ENCODE measurements around the gene STEAP2.
A peak's percentile ranks its signal among the peaks of the same experiment; 100 is the strongest.
"Not testable (repeated sequence)": the region's sequence is repeated elsewhere in the genome, so short reads cannot be mapped to it uniquely, and the experiment has no call there.

The STEAP2 gene

DNA sequence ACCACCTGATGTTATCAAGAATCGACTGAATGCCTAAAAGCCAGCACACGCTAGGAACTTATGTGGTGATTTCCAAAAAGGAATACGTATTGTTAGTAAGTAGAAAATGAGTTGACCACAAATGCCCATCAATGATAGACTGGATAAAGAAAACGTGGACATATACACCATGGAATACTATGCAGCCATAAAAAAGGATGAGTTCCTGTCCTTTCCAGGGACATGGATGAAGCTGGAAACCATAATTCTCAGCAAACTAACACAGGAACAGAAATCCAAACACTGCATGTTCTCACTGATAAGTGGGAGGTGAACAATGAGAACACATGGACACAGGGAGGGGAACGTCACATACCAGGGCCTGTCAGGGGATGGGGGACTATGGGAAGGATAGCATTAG, 44.5 kb downstream of the STEAP2 start:
- H4K8ac ChIP-seq (ENCODE audit: low read depth, low read length); H3K79me1 ChIP-seq (ENCODE audit: low read length); H3K36me3 ChIP-seq (ENCODE audit: control insufficient read depth in 1 of 2, insufficient read depth in 2 of 2, low read length in 2 of 2); H2BK5ac ChIP-seq (ENCODE audit: low read depth, low read length, poor library complexity); H3K9ac ChIP-seq (ENCODE audit: low read length); H3K9me3 ChIP-seq (ENCODE audit: insufficient read depth, low read depth, low read length); H3K27ac ChIP-seq (ENCODE audit: low read depth, low read length); H3K4me2 ChIP-seq (ENCODE audit: low read length); H4K12ac ChIP-seq (ENCODE audit: low read depth, low read length); H3K23ac ChIP-seq (ENCODE audit: low read length); DNase-seq; H2BK120ac ChIP-seq (ENCODE audit: insufficient read depth, low read length, poor library complexity); H3K79me2 ChIP-seq (ENCODE audit: control insufficient read depth, insufficient read depth, low read length, poor library complexity); H4K91ac ChIP-seq (ENCODE audit: low read depth, low read length); H2AFZ ChIP-seq (ENCODE audit: insufficient read depth, low read length, poor library complexity); H2AK5ac ChIP-seq (ENCODE audit: low read length); H2BK12ac ChIP-seq (ENCODE audit: low read length); H3K18ac ChIP-seq (ENCODE audit: low read length); H3K4me3 ChIP-seq (ENCODE audit: low read depth, low read length); H3K14ac ChIP-seq (ENCODE audit: low read length); H3K4ac ChIP-seq (ENCODE audit: low read depth, low read length); H3K4me1 ChIP-seq (ENCODE audit: control insufficient read depth in 1 of 2, insufficient read depth in 2 of 2, low read length in 2 of 2); H3K27me3 ChIP-seq (ENCODE audit: insufficient read depth, low read length): not testable (repeated sequence)
- no CpG with 5 or more reads among the region's 5 CpGs for WGBS (ENCODE audit: extremely low coverage, insufficient coverage, insufficient read length)

DNA sequence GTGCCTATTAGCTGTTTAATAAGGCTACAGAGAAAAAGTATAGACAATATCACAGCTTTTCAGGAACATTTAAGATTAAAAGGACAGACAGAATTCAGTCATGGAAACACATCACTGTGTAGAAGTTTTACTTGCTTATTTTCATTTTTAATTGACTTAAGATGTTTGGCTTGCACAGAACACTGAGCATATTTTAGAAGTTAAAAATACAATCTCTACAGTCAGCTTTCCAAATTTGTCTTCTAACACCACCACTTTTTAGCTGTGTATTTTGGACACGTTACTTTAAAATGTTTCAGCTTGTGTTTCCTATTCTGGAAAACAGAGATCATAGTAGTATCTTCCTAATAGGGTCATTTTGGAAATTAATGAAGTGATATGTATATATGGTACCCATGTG, 45.2 kb downstream of the STEAP2 start:
- no peak overlapping the region for H2BK120ac ChIP-seq (ENCODE audit: insufficient read depth, low read length, poor library complexity)
- no peak overlapping the region for H2BK12ac ChIP-seq (ENCODE audit: low read length)
- no peak overlapping the region for H3K23ac ChIP-seq (ENCODE audit: low read length)
- no peak overlapping the region for H2BK5ac ChIP-seq (ENCODE audit: low read depth, low read length, poor library complexity)
- H3K9me3 ChIP-seq (ENCODE audit: insufficient read depth, low read depth, low read length): no peaks in the 10 kb centered on the region
- no peak overlapping the region for H3K4me2 ChIP-seq (ENCODE audit: low read length)
- H4K12ac ChIP-seq (ENCODE audit: low read depth, low read length): no peak overlapping the region
- H3K79me2 ChIP-seq (ENCODE audit: control insufficient read depth, insufficient read depth, low read length, poor library complexity): no peaks in the 10 kb centered on the region
- H3K14ac ChIP-seq (ENCODE audit: low read length): no peak overlapping the region
- no peaks in the 10 kb centered on the region for H3K4me1 ChIP-seq (ENCODE audit: control insufficient read depth in 1 of 2, insufficient read depth in 2 of 2, low read length in 2 of 2)
- no peak overlapping the region for H3K27ac ChIP-seq (ENCODE audit: low read depth, low read length)
- H3K4ac ChIP-seq (ENCODE audit: low read depth, low read length): no peak overlapping the region
- no peak overlapping the region for H3K9ac ChIP-seq (ENCODE audit: low read length)
- H2AK5ac ChIP-seq (ENCODE audit: low read length): no peak overlapping the region
- no CpG with 5 or more reads among the region's 1 CpG for WGBS (ENCODE audit: extremely low coverage, insufficient coverage, insufficient read length)
- H3K79me1 ChIP-seq (ENCODE audit: low read length): no peaks in the 10 kb centered on the region
- H4K8ac ChIP-seq (ENCODE audit: low read depth, low read length): no peak overlapping the region
- no peak overlapping the region for H3K4me3 ChIP-seq (ENCODE audit: low read depth, low read length)
- no peaks in the 10 kb centered on the region for H3K36me3 ChIP-seq (ENCODE audit: control insufficient read depth in 1 of 2, insufficient read depth in 2 of 2, low read length in 2 of 2)
- H3K18ac ChIP-seq (ENCODE audit: low read length): no peak overlapping the region
- H3K27me3 ChIP-seq (ENCODE audit: insufficient read depth, low read length): no peaks in the 10 kb centered on the region
- no peak for DNase-seq
- H2AFZ ChIP-seq (ENCODE audit: insufficient read depth, low read length, poor library complexity): no peak overlapping the region
- H4K91ac ChIP-seq (ENCODE audit: low read depth, low read length): no peak overlapping the region

GRCh38 chr7:90261441-90261840, 49.9 kb downstream of the STEAP2 start:
- H4K91ac ChIP-seq (ENCODE audit: low read depth, low read length): no peak overlapping the region
- no peak overlapping the region for H2AK5ac ChIP-seq (ENCODE audit: low read length)
- H3K36me3 ChIP-seq (ENCODE audit: control insufficient read depth in 1 of 2, insufficient read depth in 2 of 2, low read length in 2 of 2): no peaks in the 10 kb centered on the region
- H3K27me3 ChIP-seq (ENCODE audit: insufficient read depth, low read length): no peaks in the 10 kb centered on the region
- H4K12ac ChIP-seq (ENCODE audit: low read depth, low read length): no peak overlapping the region
- no peak overlapping the region for H3K4me3 ChIP-seq (ENCODE audit: low read depth, low read length)
- H2BK120ac ChIP-seq (ENCODE audit: insufficient read depth, low read length, poor library complexity): no peak overlapping the region
- no peak overlapping the region for H3K27ac ChIP-seq (ENCODE audit: low read depth, low read length)
- no peak for DNase-seq
- no peak overlapping the region for H3K18ac ChIP-seq (ENCODE audit: low read length)
- H3K9me3 ChIP-seq (ENCODE audit: insufficient read depth, low read depth, low read length): no peaks in the 10 kb centered on the region
- H3K4ac ChIP-seq (ENCODE audit: low read depth, low read length): no peak overlapping the region
- H3K79me2 ChIP-seq (ENCODE audit: control insufficient read depth, insufficient read depth, low read length, poor library complexity): no peaks in the 10 kb centered on the region
- no peaks in the 10 kb centered on the region for H3K79me1 ChIP-seq (ENCODE audit: low read length)
- no peak overlapping the region for H3K9ac ChIP-seq (ENCODE audit: low read length)
- H3K4me1 ChIP-seq (ENCODE audit: control insufficient read depth in 1 of 2, insufficient read depth in 2 of 2, low read length in 2 of 2): no peaks in the 10 kb centered on the region
- no peak overlapping the region for H4K8ac ChIP-seq (ENCODE audit: low read depth, low read length)
- H2AFZ ChIP-seq (ENCODE audit: insufficient read depth, low read length, poor library complexity): no peak overlapping the region
- H3K4me2 ChIP-seq (ENCODE audit: low read length): no peak overlapping the region
- no peak overlapping the region for H3K23ac ChIP-seq (ENCODE audit: low read length)
- no peak overlapping the region for H2BK5ac ChIP-seq (ENCODE audit: low read depth, low read length, poor library complexity)
- H2BK12ac ChIP-seq (ENCODE audit: low read length): no peak overlapping the region
- H3K14ac ChIP-seq (ENCODE audit: low read length): no peak overlapping the region

- no peak overlapping the region for H2BK12ac ChIP-seq (ENCODE audit: low read length)
- no peak overlapping the region for H4K8ac ChIP-seq (ENCODE audit: low read depth, low read length)
- no peak overlapping the region for H3K4me2 ChIP-seq (ENCODE audit: low read length)
- H3K9ac ChIP-seq (ENCODE audit: low read length): no peak overlapping the region
- DNase-seq: peak in 1 of 2 donors; percentile 33
- H3K27me3 ChIP-seq (ENCODE audit: insufficient read depth, low read length): no peaks in the 10 kb centered on the region
- H3K27ac ChIP-seq (ENCODE audit: low read depth, low read length): no peak overlapping the region
- H2BK5ac ChIP-seq (ENCODE audit: low read depth, low read length, poor library complexity): no peak overlapping the region
- H3K4me3 ChIP-seq (ENCODE audit: low read depth, low read length): no peak overlapping the region
- H3K18ac ChIP-seq (ENCODE audit: low read length): no peak overlapping the region
- no peak overlapping the region for H3K4ac ChIP-seq (ENCODE audit: low read depth, low read length)
- H3K23ac ChIP-seq (ENCODE audit: low read length): no peak overlapping the region
- no peaks in the 10 kb centered on the region for H3K36me3 ChIP-seq (ENCODE audit: control insufficient read depth in 1 of 2, insufficient read depth in 2 of 2, low read length in 2 of 2)
- no peak overlapping the region for H3K14ac ChIP-seq (ENCODE audit: low read length)
- no peak overlapping the region for H4K12ac ChIP-seq (ENCODE audit: low read depth, low read length)
- no peak overlapping the region for H2BK120ac ChIP-seq (ENCODE audit: insufficient read depth, low read length, poor library complexity)
- no peak overlapping the region for H2AK5ac ChIP-seq (ENCODE audit: low read length)
- H3K79me2 ChIP-seq (ENCODE audit: control insufficient read depth, insufficient read depth, low read length, poor library complexity): no peaks in the 10 kb centered on the region
- no peaks in the 10 kb centered on the region for H3K79me1 ChIP-seq (ENCODE audit: low read length)
- H4K91ac ChIP-seq (ENCODE audit: low read depth, low read length): no peak overlapping the region
- H2AFZ ChIP-seq (ENCODE audit: insufficient read depth, low read length, poor library complexity): no peak overlapping the region
- no peaks in the 10 kb centered on the region for H3K4me1 ChIP-seq (ENCODE audit: control insufficient read depth in 1 of 2, insufficient read depth in 2 of 2, low read length in 2 of 2)
- no peaks in the 10 kb centered on the region for H3K9me3 ChIP-seq (ENCODE audit: insufficient read depth, low read depth, low read length)
These were observed 50.9 kb downstream of the STEAP2 start for GRCh38 chr7:90262438-90262837.

DNA sequence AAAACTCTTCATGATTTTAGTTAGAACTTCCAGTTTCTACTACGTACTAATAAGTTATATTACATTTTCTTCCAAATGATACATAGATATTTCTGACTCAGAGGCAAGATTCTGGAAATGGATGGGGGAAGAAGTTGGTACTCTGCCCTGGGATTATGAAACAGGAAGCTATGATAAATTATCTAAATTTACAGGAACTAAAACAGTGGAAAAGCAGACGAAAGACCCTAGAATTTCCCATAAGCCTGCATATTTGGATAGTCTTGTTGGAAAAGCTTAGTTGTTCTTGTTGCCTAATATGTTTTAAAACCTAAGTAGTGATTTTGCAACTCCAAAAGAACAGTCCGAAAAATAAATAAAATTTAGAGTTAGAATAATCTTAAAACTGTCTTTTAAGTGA, 55.3 kb downstream of the STEAP2 start:
- Histone ChIP-seq H4K91ac (ENCODE audit: low read depth, low read length) (no peak overlapping the region), H3K18ac (ENCODE audit: low read length) (no peak overlapping the region), H4K12ac (ENCODE audit: low read depth, low read length) (no peak overlapping the region), H3K4ac (ENCODE audit: low read depth, low read length) (no peak overlapping the region), H3K79me2 (ENCODE audit: control insufficient read depth, insufficient read depth, low read length, poor library complexity) (no peaks in the 10 kb centered on the region), H3K27me3 (ENCODE audit: insufficient read depth, low read length) (no peaks in the 10 kb centered on the region), H2BK120ac (ENCODE audit: insufficient read depth, low read length, poor library complexity) (no peak overlapping the region), H3K9me3 (ENCODE audit: insufficient read depth, low read depth, low read length) (no peaks in the 10 kb centered on the region), H2AK5ac (ENCODE audit: low read length) (no peak overlapping the region), H3K9ac (ENCODE audit: low read length) (no peak overlapping the region), H3K4me2 (ENCODE audit: low read length) (no peak overlapping the region), H2BK5ac (ENCODE audit: low read depth, low read length, poor library complexity) (no peak overlapping the region), H3K4me1 (ENCODE audit: control insufficient read depth in 1 of 2, insufficient read depth in 2 of 2, low read length in 2 of 2) (no peaks in the 10 kb centered on the region), H3K27ac (ENCODE audit: low read depth, low read length) (no peak overlapping the region), H4K8ac (ENCODE audit: low read depth, low read length) (no peak overlapping the region), H3K4me3 (ENCODE audit: low read depth, low read length) (no peak overlapping the region), H3K36me3 (ENCODE audit: control insufficient read depth in 1 of 2, insufficient read depth in 2 of 2, low read length in 2 of 2) (no peaks in the 10 kb centered on the region), H2BK12ac (ENCODE audit: low read length) (no peak overlapping the region), H3K14ac (ENCODE audit: low read length) (no peak overlapping the region), H2AFZ (ENCODE audit: insufficient read depth, low read length, poor library complexity) (no peak overlapping the region), H3K23ac (ENCODE audit: low read length) (no peak overlapping the region), H3K79me1 (ENCODE audit: low read length) (no peaks in the 10 kb centered on the region)
- no peak for DNase-seq
- WGBS (ENCODE audit: extremely low coverage, insufficient coverage, insufficient read length): no CpG with 5 or more reads among the region's 3 CpGs
